H1 (cell line): ENCODE data around the gene UMAD1. TPM values are rescaled to one million over a fixed set of nuclear protein-coding genes. Genes with fewer than 3 reads are reported as not detected.

Experiments
- CTCF ChIA-PET: fragments of 300-600 bp; sonication (Branson Sonifier 250); formaldehyde crosslinking; loops from one replicate; lab custom pipeline; 2021; ENCODE audit not compliant: partially characterized antibody; lab: Charles Lee
- POLR2A ChIA-PET: fragments of 300-600 bp; sonication (Branson Sonifier 250); formaldehyde crosslinking; loops from one replicate; lab custom pipeline; 2021; ENCODE audit warnings: inconsistent platforms; ENCODE audit not compliant: partially characterized antibody; lab: Charles Lee
- DNase-seq, 2 experiments: peaks; one replicate each; pipeline versions ENCODE4 v3.0.0 to v3.0.0-alpha.2; 2010 to 2022; ENCODE audit warnings: low spot score in 2 of 2, low read depth in 1 of 2, mixed read lengths in 1 of 2
- FAIRE-seq: peaks from 2 replicates; lab custom pipeline; 2011; peaks lifted over from hg19 to GRCh38; lab: Jason Lieb, UNC
- H2AFZ ChIP-seq: 2 replicates; pipeline ENCODE4 v1.8.1; 2012; ENCODE audit warnings: low read length, inconsistent platforms
- H2AK5ac ChIP-seq: 2 replicates; pipeline ENCODE4 v1.6.1; 2013; ENCODE audit warnings: low read depth, low read length
- H2BK120ac ChIP-seq: replicated peaks from 2 replicates; pipeline ENCODE3; 2013; ENCODE audit warnings: low read depth, low read length, inconsistent platforms
- H2BK12ac ChIP-seq: 2 replicates; pipeline ENCODE4 v1.6.1; 2013; ENCODE audit warnings: low read depth, low read length
- H2BK15ac ChIP-seq: 2 replicates; pipeline ENCODE4 v1.6.1; 2013; ENCODE audit warnings: low read length
- H2BK20ac ChIP-seq: 2 replicates; pipeline ENCODE4 v1.6.1; 2013; ENCODE audit warnings: low read length
- H2BK5ac ChIP-seq: 2 replicates; pipeline ENCODE4 v1.6.1; 2013; ENCODE audit warnings: low read depth, low read length
- H3K14ac ChIP-seq: 2 replicates; pipeline ENCODE4 v1.6.1; 2013; ENCODE audit warnings: inconsistent platforms; ENCODE audit not compliant: insufficient read length
- H3K18ac ChIP-seq: 2 replicates; pipeline ENCODE4 v1.6.1; 2013; ENCODE audit warnings: low read length; ENCODE audit errors: extremely low read depth
- H3K23ac ChIP-seq: 2 replicates; pipeline ENCODE4 v1.6.1; 2013; ENCODE audit warnings: inconsistent platforms; ENCODE audit not compliant: insufficient read length
- H3K23me2 ChIP-seq: 2 replicates; pipeline ENCODE4 v1.6.1; 2013; ENCODE audit warnings: low read depth, low read length
- H3K27ac ChIP-seq: 2 replicates; pipeline ENCODE4 v1.6.1; 2011; ENCODE audit warnings: low read depth, low read length, inconsistent platforms
- H3K27me3 ChIP-seq, 4 experiments: replicated peaks in 1 of 4; 1 replicate in 1 of 4; 2 replicates in 3 of 4; pipeline versions ENCODE4 v1.6.1 to v1.8.1; 2011 to 2013; ENCODE audit warnings: low read length in 3 of 4, mild to moderate bottlenecking in 3 of 4, inconsistent platforms in 2 of 4, mixed read lengths in 2 of 4, moderate library complexity in 1 of 4; ENCODE audit not compliant: control insufficient read depth in 3 of 4, insufficient read depth in 3 of 4; ENCODE audit errors: extremely low read depth in 1 of 4
- H3K36me3 ChIP-seq, 4 experiments: 2 replicates each; pipeline versions ENCODE4 v1.6.1 to v1.8.1; 2011 to 2013; ENCODE audit warnings: mild to moderate bottlenecking in 4 of 4, low read length in 3 of 4, moderate library complexity in 2 of 4, control low read depth in 1 of 4, inconsistent platforms in 1 of 4; ENCODE audit not compliant: insufficient read depth in 4 of 4, control insufficient read depth in 2 of 4
- H3K4ac ChIP-seq: replicated peaks from 2 replicates; pipeline ENCODE3; 2013; ENCODE audit warnings: low read length, low read depth, mixed read lengths, inconsistent platforms; ENCODE audit not compliant: insufficient read length
- H3K4me1 ChIP-seq, 4 experiments: replicated peaks in 1 of 4; 1 replicate in 1 of 4; 2 replicates in 3 of 4; pipeline versions ENCODE4 v1.6.1 to v1.8.1; 2011 to 2013; ENCODE audit warnings: low read length in 3 of 4, inconsistent platforms in 2 of 4, mixed read lengths in 1 of 4; ENCODE audit not compliant: insufficient read depth in 4 of 4, control insufficient read depth in 3 of 4
- H3K4me2 ChIP-seq, 2 experiments: 2 replicates each; pipeline versions ENCODE4 v1.6.1 to v1.8.1; 2011 to 2013; ENCODE audit warnings: low read depth in 2 of 2, low read length in 2 of 2, control low read depth in 1 of 2, inconsistent platforms in 1 of 2, mild to moderate bottlenecking in 1 of 2; ENCODE audit not compliant: insufficient read depth in 1 of 2
- H3K4me3 ChIP-seq, 4 experiments: fragments of 200-600, 300-600 bp in 1 of 4; sonication (generic), shearing (Covaris generic), sonication (Bioruptor Twin) in 1 of 4; 2 replicates each; pipeline versions ENCODE4 v1.5.1 to v1.8.1; 2011 to 2016; ENCODE audit warnings: low read length in 4 of 4, low read depth in 3 of 4, control low read depth in 2 of 4, inconsistent platforms in 2 of 4, mild to moderate bottlenecking in 2 of 4, mixed read lengths in 1 of 4, moderate library complexity in 1 of 4; ENCODE audit not compliant: insufficient read depth in 2 of 4; ENCODE audit errors: extremely low read depth in 1 of 4
- H3K56ac ChIP-seq: replicated peaks from 2 replicates; pipeline ENCODE3; 2013; ENCODE audit warnings: low read depth, mild to moderate bottlenecking, mixed read lengths, low read length, inconsistent platforms; ENCODE audit not compliant: insufficient read length
- H3K79me1 ChIP-seq: 2 replicates; pipeline ENCODE4 v1.6.1; 2013; ENCODE audit warnings: low read depth, low read length, control low read depth
- H3K79me2 ChIP-seq, 2 experiments: 2 replicates each; pipeline versions ENCODE4 v1.6.1 to v1.8.1; 2012 to 2013; ENCODE audit warnings: low read length in 2 of 2, mild to moderate bottlenecking in 2 of 2, inconsistent platforms in 1 of 2; ENCODE audit not compliant: insufficient read depth in 2 of 2, control insufficient read depth in 1 of 2
- H3K9ac ChIP-seq, 4 experiments: replicated peaks in 1 of 4; 1 replicate in 1 of 4; 2 replicates in 3 of 4; pipeline versions ENCODE4 v1.6.1 to v1.8.1; 2011 to 2013; ENCODE audit warnings: low read depth in 3 of 4, low read length in 3 of 4, control low read depth in 2 of 4, mild to moderate bottlenecking in 2 of 4, moderate library complexity in 2 of 4, inconsistent platforms in 1 of 4; ENCODE audit errors: extremely low read depth in 1 of 4
- H3K9me3 ChIP-seq, 2 experiments: 2 replicates each; pipeline versions ENCODE4 v1.6.1 to v1.8.1; 2012 to 2013; ENCODE audit warnings: mild to moderate bottlenecking in 2 of 2, moderate library complexity in 2 of 2, control low read depth in 1 of 2, inconsistent platforms in 1 of 2, low read depth in 1 of 2, low read length in 1 of 2, mixed read lengths in 1 of 2; ENCODE audit not compliant: insufficient read depth in 2 of 2
- H4K20me1 ChIP-seq, 2 experiments: replicated peaks in 1 of 2; 2 replicates each; pipeline versions ENCODE3 to v1.8.1; 2011 to 2013; ENCODE audit warnings: inconsistent platforms in 2 of 2, low read length in 2 of 2, mild to moderate bottlenecking in 1 of 2; ENCODE audit not compliant: insufficient read depth in 2 of 2, control insufficient read depth in 1 of 2
- H4K5ac ChIP-seq: 2 replicates; pipeline ENCODE4 v1.6.1; 2013; ENCODE audit warnings: low read length, low read depth, mixed read lengths, inconsistent platforms; ENCODE audit not compliant: insufficient read length
- H4K8ac ChIP-seq: 2 replicates; pipeline ENCODE4 v1.8.0; 2013; ENCODE audit warnings: mild to moderate bottlenecking, moderate library complexity, low read length, inconsistent platforms; ENCODE audit not compliant: insufficient read depth; ENCODE audit errors: extremely low read depth
- H4K91ac ChIP-seq: replicated peaks from 2 replicates; pipeline ENCODE3; 2013; ENCODE audit warnings: low read length, mixed read lengths, inconsistent platforms; ENCODE audit not compliant: insufficient read length
- HDAC2 ChIP-seq, 2 experiments: fragments of 300-600 bp in 1 of 2; sonication (generic) in 1 of 2; IDR thresholded peaks; 2 replicates each; pipeline ENCODE4 v1.6.1; 2011 to 2012; ENCODE audit warnings: low read depth in 2 of 2, low read length in 2 of 2, mild to moderate bottlenecking in 2 of 2, moderate library complexity in 2 of 2, borderline replicate concordance in 1 of 2, inconsistent platforms in 1 of 2
- POLR2AphosphoS5 ChIP-seq: IDR thresholded peaks from 2 replicates; pipeline ENCODE4 v1.6.1; 2011; ENCODE audit warnings: low read depth, low read length
- POU5F1 ChIP-seq: IDR thresholded peaks from 2 replicates; pipeline ENCODE4 v1.6.1; 2011; ENCODE audit warnings: low read depth, mild to moderate bottlenecking, low read length, moderate library complexity
- RBBP5 ChIP-seq: IDR thresholded peaks from 2 replicates; pipeline ENCODE4 v1.7.1; 2012; ENCODE audit warnings: low read depth, mild to moderate bottlenecking, inconsistent platforms, low read length, moderate library complexity, borderline replicate concordance
- SIN3A ChIP-seq, 2 experiments: IDR thresholded peaks in 1 of 2; conservative IDR thresholded peaks in 1 of 2; 2 replicates each; pipeline ENCODE4 v1.6.1; 2011 to 2012; ENCODE audit warnings: low read length in 2 of 2, improper control_type of control experiment in 1 of 2, low read depth in 1 of 2, mild to moderate bottlenecking in 1 of 2
- TAF1 ChIP-seq: IDR thresholded peaks from 2 replicates; pipeline ENCODE4 v1.6.1; 2011; ENCODE audit warnings: mild to moderate bottlenecking, low read depth, low read length
- TAF7 ChIP-seq: optimal IDR thresholded peaks from 2 replicates; pipeline ENCODE3; 2011; ENCODE audit warnings: low read depth, mild to moderate bottlenecking, inconsistent platforms, low read length, moderate library complexity, borderline replicate concordance
- TEAD4 ChIP-seq: IDR thresholded peaks from 2 replicates; pipeline ENCODE4 v1.6.1; 2012; ENCODE audit warnings: low read depth, low read length, inconsistent platforms, mixed read lengths
- WGBS, 2 experiments: shearing (Covaris generic) in 1 of 2; methylation state at CpG; one replicate each; pipeline versions ENCODE4 v1.1.6 to v1.1.7; 2013 to 2015; ENCODE audit warnings: low lambda C conversion rate in 2 of 2, mixed read lengths in 2 of 2, inconsistent platforms in 1 of 2, low coverage in 1 of 2, missing lambda C conversion rate in 1 of 2; ENCODE audit not compliant: insufficient replicate concordance in 2 of 2, insufficient coverage in 1 of 2, insufficient read length in 1 of 2; ENCODE audit errors: extremely low coverage in 1 of 2, missing lambda C conversion rate in 1 of 2; 5-methylcytosine and 5-hydroxymethylcytosine counted together
- polyA plus RNA-seq, 7 experiments: library from polyadenylated mRNA; depleted of rRNA in 3 of 7; stranded (reverse) in 5 of 7; unstranded in 2 of 7; fragments of >200 nt in 5 of 7; fragments of 200-250 nt in 2 of 7; gene quantifications; 1 replicate in 5 of 7; 2 replicates in 1 of 7; 4 replicates in 1 of 7; pipeline versions ENCODE4 v1.2.1 to v1.2.3, GENCODE V29; 2011 to 2013; ENCODE audit warnings: missing spikeins in 2 of 7, mixed read lengths in 2 of 7
- total RNA-seq: library from RNA; stranded (reverse); fragmentation: NEBNext Ultra II Directional; extraction: Animal tissue kit (Norgen Biotek cat#: 25700); gene quantifications from 2 replicates; pipeline ENCODE4 v1.2.1, GENCODE V29; 2021
- TF ChIP-seq, protein P1 (sequence below): IDR thresholded peaks from 2 replicates; pipeline ENCODE4 v1.6.1; 2011; ENCODE audit warnings: low read depth, mild to moderate bottlenecking, low read length; ENCODE audit not compliant: insufficient read depth
- TF ChIP-seq, protein P2 (sequence below): IDR thresholded peaks from 2 replicates; pipeline ENCODE4 v1.6.1; 2012; ENCODE audit warnings: low read length, inconsistent platforms

The UMAD1 gene
- total and polyA plus RNA-seq, 2 of the 8 experiments (the other 6 are each of a cell fraction or from before 2014, with no cell fraction given): 10.4 to 12.3 TPM

DNA sequence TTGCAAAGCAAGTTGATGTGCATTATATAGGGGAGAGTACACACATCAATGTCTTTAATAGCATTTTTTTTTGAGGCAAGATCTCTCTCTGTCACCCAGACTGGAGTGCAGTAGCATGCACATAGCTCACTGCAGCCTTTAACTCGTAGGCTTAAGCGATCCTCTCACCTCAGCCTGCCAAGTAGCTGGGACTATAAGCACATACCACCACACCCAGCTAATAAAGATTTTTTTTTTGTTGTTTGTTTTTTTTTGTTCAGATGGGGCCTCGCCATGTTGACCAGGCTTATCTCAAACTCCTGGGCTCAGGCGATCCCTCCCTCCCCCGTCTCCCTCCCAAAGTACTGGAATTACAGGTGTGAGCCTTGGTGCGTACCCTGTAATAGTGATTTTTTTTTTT lies 1.5 kb downstream of the UMAD1 start:
- Histone ChIP-seq H3K4ac (no peak overlapping the region), H4K5ac (no peak overlapping the region), H3K9ac (no peak overlapping the region; a peak in 1 of 7 replicates), H2BK12ac (no peak overlapping the region), H3K27ac (no peak overlapping the region), H3K4me1 (peaks cover 0 to 5% (median 3%) of the 10 kb centered on the region in 4 experiments; a peak in 3 of 7 replicates), H3K36me3 (peaks cover 0 to 8% (median 0%) of the 10 kb centered on the region in 4 experiments; a peak in 2 of 8 replicates), H3K23ac (no peak overlapping the region), H3K18ac (no peak overlapping the region), H4K20me1 (no peaks in the 10 kb centered on the region), H3K79me1 (peaks cover 3% of the 10 kb centered on the region), H3K14ac (no peak overlapping the region), H3K79me2 (peaks cover 0 to 37% of the 10 kb centered on the region in 2 experiments; a peak in 2 of 4 replicates), H3K56ac (no peak overlapping the region), H2BK15ac (no peak overlapping the region), H3K4me2 (peak overlapping the region; percentile 88 to 92; a peak in 3 of 4 replicates), H2BK5ac (no peak overlapping the region), H4K8ac (no peak overlapping the region), H2BK120ac (no peak overlapping the region), H2AFZ (no peak overlapping the region), H3K9me3 (no peaks in the 10 kb centered on the region), H3K23me2 (peaks cover 6% of the 10 kb centered on the region; the same call in 1 of the 2 replicates), H3K27me3 (no peaks in the 10 kb centered on the region), H3K4me3 (peak overlapping the region in 1 of 4 experiments; percentile 86; a peak in 2 of 8 replicates), H4K91ac (no peak overlapping the region), H2AK5ac (no peak overlapping the region), H2BK20ac (no peak overlapping the region)
- 80% methylated on average over 6 of the region's 6 CpGs; no CpG with 5 or more reads in 1 of the 2 experiments for WGBS, 2 experiments
- ChIA-PET CTCF (interaction anchor here (0.6 to 4.3 kb wide), 11 partner anchors 8 to 634 kb away, joined by 3 to 12 read pairs (median 4); no protein-coding TSS in a partner anchor), POLR2A (interaction anchor here (0.9 to 1.0 kb wide), 2 partner anchors 10 to 27 kb away, joined by 4 to 7 read pairs; no protein-coding TSS in a partner anchor)
- no peak for DNase-seq
- FAIRE-seq: no peak
- TF ChIP-seq, protein P1, sequence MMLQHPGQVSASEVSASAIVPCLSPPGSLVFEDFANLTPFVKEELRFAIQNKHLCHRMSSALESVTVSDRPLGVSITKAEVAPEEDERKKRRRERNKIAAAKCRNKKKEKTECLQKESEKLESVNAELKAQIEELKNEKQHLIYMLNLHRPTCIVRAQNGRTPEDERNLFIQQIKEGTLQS: no peak
- no peak for TF ChIP-seq TAF1
- TF ChIP-seq HDAC2 (IDR thresholded peaks at IDR 0.05; ENCODE audit: borderline replicate concordance in 1 of 2, low read depth in 2 of 2, low read length in 2 of 2): no peak
- TF ChIP-seq POU5F1: no peak
- TF ChIP-seq TEAD4: no peak
- no peak for TF ChIP-seq RBBP5
- no peak for TF ChIP-seq TAF7
- TF ChIP-seq SIN3A (conservative IDR thresholded peaks at IDR 0.05 in 1 of 2, IDR thresholded peaks at IDR 0.05 in 1 of 2; ENCODE audit: low read depth in 1 of 2, low read length in 2 of 2): no peak
- TF ChIP-seq, protein P2, sequence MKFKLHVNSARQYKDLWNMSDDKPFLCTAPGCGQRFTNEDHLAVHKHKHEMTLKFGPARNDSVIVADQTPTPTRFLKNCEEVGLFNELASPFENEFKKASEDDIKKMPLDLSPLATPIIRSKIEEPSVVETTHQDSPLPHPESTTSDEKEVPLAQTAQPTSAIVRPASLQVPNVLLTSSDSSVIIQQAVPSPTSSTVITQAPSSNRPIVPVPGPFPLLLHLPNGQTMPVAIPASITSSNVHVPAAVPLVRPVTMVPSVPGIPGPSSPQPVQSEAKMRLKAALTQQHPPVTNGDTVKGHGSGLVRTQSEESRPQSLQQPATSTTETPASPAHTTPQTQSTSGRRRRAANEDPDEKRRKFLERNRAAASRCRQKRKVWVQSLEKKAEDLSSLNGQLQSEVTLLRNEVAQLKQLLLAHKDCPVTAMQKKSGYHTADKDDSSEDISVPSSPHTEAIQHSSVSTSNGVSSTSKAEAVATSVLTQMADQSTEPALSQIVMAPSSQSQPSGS: no peak
- TF ChIP-seq POLR2AphosphoS5: no peak
